BE2C (cell line): ENCODE data around the gene IFIT5.

Experiments
- DNase-seq: peaks from one replicate; pipeline ENCODE4 v3.0.0-alpha.2; 2020
- H3K27me3 ChIP-seq: fragments of 250-450 bp; sonication (Bioruptor Pico); 2 replicates; pipeline ENCODE4 v1.5.1; 2020; ENCODE audit warnings: mild to moderate bottlenecking
- H3K36me3 ChIP-seq: fragments of 250-450 bp; sonication (Bioruptor Pico); 2 replicates; pipeline ENCODE4 v1.5.1; 2020; ENCODE audit warnings: mild to moderate bottlenecking
- H3K4me1 ChIP-seq: fragments of 250-450 bp; sonication (Bioruptor Pico); 2 replicates; pipeline ENCODE4 v1.5.1; 2020
- H3K4me3 ChIP-seq: 2 replicates; pipeline ENCODE4 v1.5.1; 2011; ENCODE audit warnings: low read depth, low read length
- H3K9me3 ChIP-seq: fragments of 250-450 bp; sonication (Bioruptor Pico); 2 replicates; pipeline ENCODE4 v1.5.1; 2020
- CTCF ChIP-seq: IDR thresholded peaks from 2 replicates; pipeline ENCODE4 v1.5.1; 2012; ENCODE audit warnings: mild to moderate bottlenecking, low read depth, low read length

The IFIT5 gene

GRCh38 chr10:89391907-89392756, 22.2 kb upstream of the IFIT5 start, which contains the start of gene IFIT1:
Gene IFIT1 (plus strand): TSS chr10:89392623. CDS start chr10:89392713, 90 bp downstream.
- TF ChIP-seq CTCF: 0 out of 2 replicates have a peak, but pooled peaks have one; percentile 3
- no peaks in the 10 kb centered on the region for H3K36me3 ChIP-seq
- DNase-seq: peak; percentile 32
- peak within 1 kb of the TSS; percentile 83 for H3K4me3 ChIP-seq
- peaks cover 2% of the 10 kb centered on the region; the same call in 1 of the 2 replicates for H3K4me1 ChIP-seq
- H3K27me3 ChIP-seq: no peaks in the 10 kb centered on the region
- H3K9me3 ChIP-seq: no peaks in the 10 kb centered on the region

DNA sequence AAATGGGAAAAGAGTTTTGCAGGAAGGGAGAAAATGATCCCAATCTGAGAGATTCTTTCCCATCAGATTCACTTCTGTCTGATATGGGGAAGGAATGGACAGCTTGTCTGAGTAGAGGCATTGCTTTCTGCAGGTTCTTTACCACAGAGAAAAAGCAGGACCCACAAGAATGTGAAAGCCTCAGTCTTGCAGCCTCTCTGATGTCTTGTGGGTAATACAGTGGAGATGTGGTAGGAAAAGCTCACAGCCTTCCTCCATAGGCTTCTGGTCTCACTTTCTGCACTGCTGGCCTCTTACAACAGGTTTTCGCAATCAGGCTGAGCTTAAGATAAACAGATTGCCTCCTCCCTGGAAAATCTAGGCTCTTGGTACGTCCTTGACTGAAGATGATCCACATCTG, 21.4 kb upstream of the IFIT5 start:
- DNase-seq: no peak
- peak overlapping the region; percentile 83 for H3K4me3 ChIP-seq
- no peaks in the 10 kb centered on the region for H3K9me3 ChIP-seq

DNA sequence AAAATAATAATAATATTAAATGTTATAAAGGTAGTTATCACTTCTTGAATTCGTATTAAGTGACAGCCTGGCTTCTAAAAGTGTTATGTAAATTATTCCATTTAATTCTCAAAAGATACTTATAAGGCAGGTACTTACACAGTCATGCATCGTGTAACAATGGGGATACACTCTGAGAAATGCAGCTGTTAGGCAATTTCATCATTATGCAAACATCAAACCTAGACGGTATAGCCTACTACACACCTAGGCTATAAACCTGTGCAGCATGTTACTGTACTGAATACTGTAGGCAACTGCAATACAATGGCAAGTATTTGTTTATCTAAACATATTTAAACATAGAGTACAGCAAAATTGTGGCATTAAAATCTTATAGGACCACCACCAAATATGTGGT, 20.5 kb upstream of the IFIT5 start:
- Histone ChIP-seq H3K4me3 (no peak overlapping the region), H3K36me3 (no peaks in the 10 kb centered on the region), H3K27me3 (no peaks in the 10 kb centered on the region), H3K9me3 (no peaks in the 10 kb centered on the region), H3K4me1 (peaks cover 2% of the 10 kb centered on the region; the same call in 1 of the 2 replicates)
- DNase-seq: no peak
- TF ChIP-seq CTCF: no peak

More for the DNA sequence above, 21.4 kb upstream of the IFIT5 start:
- Histone ChIP-seq H3K36me3 (no peaks in the 10 kb centered on the region), H3K27me3 (no peaks in the 10 kb centered on the region), H3K4me1 (peaks cover 2% of the 10 kb centered on the region; the same call in 1 of the 2 replicates)
- TF ChIP-seq CTCF: no peak

DNA sequence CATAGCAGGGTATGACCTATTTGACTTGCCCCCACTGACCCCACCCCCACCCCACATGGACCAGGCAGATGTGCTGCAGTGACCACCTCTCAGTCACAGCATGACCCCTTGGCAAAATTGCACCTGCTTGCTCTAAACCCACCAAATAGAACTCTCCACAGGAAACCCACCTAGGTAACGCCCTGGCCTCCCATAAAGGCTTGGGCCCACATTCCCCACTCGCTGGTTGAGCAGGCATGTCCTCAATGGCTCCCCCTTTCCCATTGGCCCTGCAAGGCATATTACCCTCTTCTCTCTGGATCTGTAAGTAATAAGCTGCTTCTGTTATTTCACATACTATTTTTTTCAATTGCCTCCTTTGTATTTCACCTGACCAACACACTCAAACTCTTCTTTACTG, 19.2 kb upstream of the IFIT5 start:
- no peaks in the 10 kb centered on the region for H3K36me3 ChIP-seq
- no peak for TF ChIP-seq CTCF
- peaks cover 2% of the 10 kb centered on the region; the same call in 1 of the 2 replicates for H3K4me1 ChIP-seq
- H3K9me3 ChIP-seq: no peaks in the 10 kb centered on the region
- no peaks in the 10 kb centered on the region for H3K27me3 ChIP-seq
- no peak for DNase-seq
- H3K4me3 ChIP-seq: no peak overlapping the region

DNA sequence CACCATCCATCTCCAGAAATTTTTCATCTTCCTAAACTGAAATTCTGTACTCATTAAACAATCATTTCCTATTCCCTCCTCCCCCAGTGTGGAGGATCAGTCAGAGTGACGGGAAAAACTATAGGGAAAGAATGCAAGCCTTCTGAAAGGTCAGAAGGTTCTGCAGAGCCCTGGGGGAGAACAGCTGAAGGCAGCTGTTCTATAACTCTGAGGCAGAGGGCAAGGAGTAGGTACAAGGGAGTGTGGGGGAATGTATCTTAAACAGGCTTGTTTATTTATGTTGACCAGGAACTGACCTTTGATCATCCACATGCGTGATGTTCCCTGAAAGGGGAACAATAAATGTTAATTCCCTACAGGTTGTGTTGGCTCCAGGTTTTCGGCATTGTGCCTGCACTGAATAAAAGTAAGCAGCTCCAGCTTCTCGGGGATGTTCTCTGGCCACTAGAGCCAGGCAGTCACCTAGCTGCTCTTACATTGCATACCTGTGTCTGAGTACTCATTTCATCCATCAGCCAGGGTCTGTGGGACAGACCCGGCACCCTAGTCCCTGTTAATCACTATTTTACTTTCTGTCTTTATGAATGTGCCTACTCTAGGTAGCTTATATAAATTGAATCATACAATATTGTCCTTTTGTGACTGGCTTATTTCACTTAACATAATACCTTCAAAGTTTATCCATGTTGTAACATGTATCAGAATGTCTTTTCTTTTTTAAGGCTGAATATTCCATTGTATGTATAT, 16.2 kb upstream of the IFIT5 start:
- no peak for DNase-seq
- H3K36me3 ChIP-seq: no peaks in the 10 kb centered on the region
- H3K9me3 ChIP-seq: no peaks in the 10 kb centered on the region
- H3K4me1 ChIP-seq: no peaks in the 10 kb centered on the region
- no peak overlapping the region for H3K4me3 ChIP-seq
- H3K27me3 ChIP-seq: no peaks in the 10 kb centered on the region
- TF ChIP-seq CTCF: no peak

- Histone ChIP-seq H3K27me3 (no peaks in the 10 kb centered on the region), H3K4me1 (no peaks in the 10 kb centered on the region), H3K4me3 (no peak overlapping the region), H3K9me3 (no peaks in the 10 kb centered on the region), H3K36me3 (no peaks in the 10 kb centered on the region; the same call in 1 of the 2 replicates)
- no peak for TF ChIP-seq CTCF
- DNase-seq: no peak
These were observed 14.4 kb upstream of the IFIT5 start for GRCh38 chr10:89399956-89400355.
